HEK293 (cell line): Measurements from ENCODE around the gene SARNP.

Source experiments
- CTCF ChIA-PET: fragments of 350-600 bp; formaldehyde crosslinking; extraction: SDS; loops from one replicate; lab custom pipeline; 2021; ENCODE audit warnings: antibody characterized with exemption; lab: Yijun Ruan, JAX
- POLR2A ChIA-PET: fragments of 300-600 bp; formaldehyde crosslinking; extraction: SDS; loops from one replicate; lab custom pipeline; 2020; ENCODE audit warnings: antibody characterized with exemption, inconsistent platforms; lab: Yijun Ruan, JAX
- H3K27ac ChIP-seq: fragments of 200-500 bp; sonication (Bioruptor generic); 2 replicates; pipeline ENCODE4 v1.5.1; 2014; ENCODE audit warnings: low read depth, low read length, control low read depth, inconsistent platforms; ENCODE audit errors: extremely low read depth
- H3K36me3 ChIP-seq, 2 experiments: fragments of 200-500 bp in 1 of 2; sonication (Bioruptor generic) in 1 of 2; 1 replicate in 1 of 2; 2 replicates in 1 of 2; pipeline ENCODE4 v1.5.1; 2014 to 2017; ENCODE audit warnings: inconsistent platforms in 2 of 2, low read length in 2 of 2; ENCODE audit not compliant: control insufficient read depth in 2 of 2, insufficient read depth in 1 of 2
- H3K4me1 ChIP-seq: fragments of 200-500 bp; sonication (Bioruptor generic); 2 replicates; pipeline ENCODE4 v1.5.1; 2014; ENCODE audit warnings: mild to moderate bottlenecking, low read length, inconsistent platforms; ENCODE audit not compliant: control insufficient read depth, insufficient read depth
- H3K4me3 ChIP-seq: 2 replicates; pipeline ENCODE4 v1.5.1; 2011; ENCODE audit warnings: low read depth, mild to moderate bottlenecking, control low read depth, low read length, moderate library complexity
- H3K9me3 ChIP-seq: fragments of 200-500 bp; sonication (Bioruptor generic); 2 replicates; pipeline ENCODE4 v1.5.1; 2014; ENCODE audit warnings: low read depth, low read length, inconsistent platforms; ENCODE audit not compliant: control insufficient read depth, insufficient read depth
- HOXC10 ChIP-seq: sonication (generic); formaldehyde crosslinking; IDR thresholded peaks from 2 replicates; pipeline ENCODE4 v1.8.1; 2023; ENCODE audit warnings: mild to moderate bottlenecking, missing genetic modification reagents
- ZBTB11 ChIP-seq: fragments of 450-650 bp; formaldehyde crosslinking; conservative IDR thresholded peaks from 2 replicates; pipeline ENCODE4 v1.5.1; 2016; ENCODE audit warnings: low read depth, missing biosample characterization, missing genetic modification characterization
- ZBTB17 ChIP-seq: fragments of 450-650 bp; formaldehyde crosslinking; IDR thresholded peaks from 2 replicates; pipeline ENCODE4 v1.5.1; 2016; ENCODE audit warnings: missing biosample characterization, missing genetic modification characterization
- ZNF133 ChIP-seq: fragments of 450-650 bp; formaldehyde crosslinking; IDR thresholded peaks from 2 replicates; pipeline ENCODE4 v1.5.1; 2016; ENCODE audit warnings: missing biosample characterization, missing genetic modification characterization
- TF ChIP-seq, protein P1 (sequence below): fragments of 450-650 bp; formaldehyde crosslinking; IDR thresholded peaks from 2 replicates; pipeline ENCODE4 v1.5.1; 2016; ENCODE audit warnings: missing biosample characterization, missing genetic modification characterization, low read depth
- TF ChIP-seq, protein P2 (sequence below): IDR thresholded peaks from 2 replicates; pipeline ENCODE4 v1.6.1; 2011; ENCODE audit warnings: mild to moderate bottlenecking, low read depth, low read length, borderline replicate concordance
- TF ChIP-seq, protein P3 (sequence below): fragments of 450-650 bp; formaldehyde crosslinking; IDR thresholded peaks from 2 replicates; pipeline ENCODE4 v1.5.1; 2017; ENCODE audit warnings: missing biosample characterization, missing genetic modification characterization

Gene SARNP

DNA sequence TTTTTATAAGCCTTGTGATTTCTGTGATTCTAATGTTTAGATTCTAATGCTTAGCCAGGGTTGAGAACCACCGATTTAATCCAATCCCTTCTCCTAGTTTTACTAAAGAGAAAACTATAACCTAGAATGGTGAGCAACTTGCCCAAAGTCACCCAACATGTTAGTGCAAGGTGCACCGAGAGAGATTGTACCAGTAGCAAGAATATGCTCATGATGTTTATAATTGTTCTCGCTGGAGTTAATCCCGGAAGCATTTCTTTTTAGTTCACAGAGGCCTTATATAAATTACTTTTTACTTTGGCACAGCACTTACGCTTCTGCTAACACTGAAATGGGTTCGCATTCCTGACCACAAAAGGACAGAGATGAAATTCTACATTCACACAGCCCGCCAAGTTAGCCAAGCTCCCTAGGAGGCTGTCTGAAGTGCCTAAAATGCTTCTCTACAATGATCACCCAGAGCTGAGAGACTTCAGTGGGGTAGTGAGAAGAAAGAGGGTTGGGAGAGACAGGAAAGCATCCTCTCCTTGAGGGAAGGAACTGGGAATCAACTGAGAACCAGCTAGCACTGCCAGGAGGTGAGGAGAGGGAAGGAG lies 102.3 kb downstream of the SARNP start:
- CTCF ChIA-PET, result interaction anchor here (0.6 to 1.4 kb wide), 6 partner anchors 10 to 281 kb away, joined by 3 to 5 read pairs (median 3); a partner anchor contains a TSS
- Histone ChIP-seq H3K9me3 (no peaks in the 10 kb centered on the region), H3K36me3 (peaks cover 0 to 16% of the 10 kb centered on the region in 2 experiments; a peak in 1 of 3 replicates), H3K4me3 (peak overlapping the region; percentile 83)
- no peak for TF ChIP-seq ZBTB11 (tag by site-specific recombination)
- TF ChIP-seq, all 188 proteins: peak for 0
- H3K27ac ChIP-seq, result peak overlapping the region; percentile 77; the same call in 1 of the 2 replicates
- POLR2A ChIA-PET, result interaction anchor here (1.0 to 2.7 kb wide), 6 partner anchors 10 to 102 kb away, joined by 3 to 17 read pairs (median 4); partner anchors contain the start of genes CD63, ORMDL2 and SARNP
- H3K4me1 ChIP-seq, result peaks cover 13% of the 10 kb centered on the region; the same call in 1 of the 2 replicates

GRCh38 chr12:55713721-55714120 lies 103.8 kb downstream of the SARNP start:
- TF ChIP-seq, protein P1, sequence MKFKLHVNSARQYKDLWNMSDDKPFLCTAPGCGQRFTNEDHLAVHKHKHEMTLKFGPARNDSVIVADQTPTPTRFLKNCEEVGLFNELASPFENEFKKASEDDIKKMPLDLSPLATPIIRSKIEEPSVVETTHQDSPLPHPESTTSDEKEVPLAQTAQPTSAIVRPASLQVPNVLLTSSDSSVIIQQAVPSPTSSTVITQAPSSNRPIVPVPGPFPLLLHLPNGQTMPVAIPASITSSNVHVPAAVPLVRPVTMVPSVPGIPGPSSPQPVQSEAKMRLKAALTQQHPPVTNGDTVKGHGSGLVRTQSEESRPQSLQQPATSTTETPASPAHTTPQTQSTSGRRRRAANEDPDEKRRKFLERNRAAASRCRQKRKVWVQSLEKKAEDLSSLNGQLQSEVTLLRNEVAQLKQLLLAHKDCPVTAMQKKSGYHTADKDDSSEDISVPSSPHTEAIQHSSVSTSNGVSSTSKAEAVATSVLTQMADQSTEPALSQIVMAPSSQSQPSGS, result 0 out of 2 replicates have a peak, but pooled peaks have one; percentile 40
- no peak for TF ChIP-seq ZNF133 (tag by site-specific recombination)
- peaks cover 0 to 1% of the 10 kb centered on the region in 2 experiments; a peak in 1 of 3 replicates for H3K36me3 ChIP-seq
- no peaks in the 10 kb centered on the region for H3K9me3 ChIP-seq
- peaks cover 13% of the 10 kb centered on the region; the same call in 1 of the 2 replicates for H3K4me1 ChIP-seq
- no peak overlapping the region for H3K4me3 ChIP-seq
- POLR2A ChIA-PET, result no interaction called here
- CTCF ChIA-PET, result interaction anchor here (0.8 to 1.1 kb wide), 3 partner anchors 23 to 68 kb away, joined by 3 to 5 read pairs (median 3); no protein-coding TSS in a partner anchor
- no peak overlapping the region for H3K27ac ChIP-seq

DNA sequence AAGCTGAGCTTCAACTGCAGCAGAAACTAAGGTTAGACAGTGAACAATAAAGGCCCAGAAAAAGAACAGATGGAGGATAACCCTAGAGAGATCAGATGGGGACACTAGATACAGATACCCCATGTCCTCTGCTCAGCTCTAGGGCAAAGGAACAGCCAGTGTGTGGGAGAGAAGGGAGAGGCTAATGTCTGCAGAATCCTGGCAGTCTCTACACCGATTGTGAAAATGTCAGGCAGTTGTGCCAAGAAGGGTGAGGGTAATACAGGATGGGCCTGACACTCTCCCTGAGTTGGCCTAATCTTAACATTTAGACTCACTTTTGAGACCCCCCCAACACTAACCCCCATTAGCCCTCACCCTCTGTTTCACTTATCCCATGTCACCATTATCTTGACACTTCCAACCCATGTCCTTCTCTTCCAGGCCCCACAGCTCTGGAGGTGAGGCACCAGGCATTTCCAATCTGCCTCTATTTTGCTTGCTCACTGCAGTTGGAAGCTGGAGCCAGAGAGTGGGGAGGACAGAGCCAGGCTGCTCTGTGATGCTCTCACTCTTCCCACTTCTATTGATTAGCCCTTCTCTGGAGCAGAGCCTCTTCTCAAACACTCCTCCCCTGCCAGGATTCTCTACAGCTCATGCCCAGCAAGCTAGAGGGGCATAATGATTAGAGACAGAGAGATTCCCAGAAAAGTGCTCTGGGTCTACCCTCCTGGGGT lies 104.7 kb downstream of the SARNP start:
- H3K4me1 ChIP-seq, result peaks cover 12% of the 10 kb centered on the region; the same call in 1 of the 2 replicates
- H3K27ac ChIP-seq, result no peak overlapping the region
- no peaks in the 10 kb centered on the region for H3K9me3 ChIP-seq
- TF ChIP-seq, protein P2, sequence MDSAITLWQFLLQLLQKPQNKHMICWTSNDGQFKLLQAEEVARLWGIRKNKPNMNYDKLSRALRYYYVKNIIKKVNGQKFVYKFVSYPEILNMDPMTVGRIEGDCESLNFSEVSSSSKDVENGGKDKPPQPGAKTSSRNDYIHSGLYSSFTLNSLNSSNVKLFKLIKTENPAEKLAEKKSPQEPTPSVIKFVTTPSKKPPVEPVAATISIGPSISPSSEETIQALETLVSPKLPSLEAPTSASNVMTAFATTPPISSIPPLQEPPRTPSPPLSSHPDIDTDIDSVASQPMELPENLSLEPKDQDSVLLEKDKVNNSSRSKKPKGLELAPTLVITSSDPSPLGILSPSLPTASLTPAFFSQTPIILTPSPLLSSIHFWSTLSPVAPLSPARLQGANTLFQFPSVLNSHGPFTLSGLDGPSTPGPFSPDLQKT, result no peak
- TF ChIP-seq ZBTB17, result peak; percentile 48; the same call in 1 of the 2 replicates
- TF ChIP-seq, all 188 proteins: peak for 1
- Histone ChIP-seq H3K4me3 (no peak overlapping the region), H3K36me3 (no peaks in the 10 kb centered on the region)
- CTCF ChIA-PET, result interaction anchor here (0.6 to 1.2 kb wide), 6 partner anchors 16 to 67 kb away, joined by 3 to 5 read pairs (median 4); no protein-coding TSS in a partner anchor
- POLR2A ChIA-PET, result interaction anchor here (1.7 kb wide), 1 partner anchor 16 kb away, joined by 4 read pairs; the partner anchor contains the start of gene CD63

DNA sequence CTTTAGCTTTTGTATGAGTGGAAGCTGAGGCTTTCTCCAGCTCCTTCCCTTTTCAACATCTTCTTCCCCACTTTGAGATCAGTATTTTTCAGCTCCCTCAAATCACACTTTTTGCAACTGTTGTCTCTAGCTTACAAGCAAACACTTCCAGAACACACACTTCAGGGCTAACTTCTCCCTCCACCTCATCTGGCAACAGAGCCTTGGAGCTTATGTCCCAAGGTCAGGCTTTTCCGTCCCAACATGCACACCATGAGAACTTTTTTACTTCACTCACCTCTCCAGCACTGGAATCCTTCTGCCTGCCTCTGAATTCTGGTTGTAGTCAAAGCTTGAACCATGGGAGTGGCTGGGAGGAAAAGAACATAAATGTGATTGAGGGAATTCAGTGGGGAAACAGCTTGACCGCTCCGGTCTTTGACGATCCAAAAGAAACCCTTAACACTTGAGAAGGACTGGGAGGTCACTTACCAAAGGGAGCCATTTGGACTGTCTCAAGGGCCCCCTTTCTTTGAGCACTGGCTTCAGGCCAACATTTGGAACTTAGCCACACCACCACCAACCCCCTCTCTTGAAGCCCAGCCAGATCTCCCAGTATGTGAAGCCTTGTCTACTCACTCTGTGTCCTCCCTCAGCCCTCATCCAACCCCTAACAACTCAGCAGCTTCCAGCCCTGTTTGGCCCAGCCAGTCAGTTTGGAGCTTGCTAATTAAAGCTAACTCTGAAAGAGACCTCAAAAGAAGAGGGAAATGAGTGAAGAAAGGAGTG lies 105.6 kb downstream of the SARNP start:
- H3K4me1 ChIP-seq, result 0 out of 2 replicates have a peak, but pooled peaks cover 3% of the 10 kb centered on the region
- ChIA-PET POLR2A (interaction anchor here (1.7 kb wide), 1 partner anchor 17 kb away, joined by 4 read pairs; the partner anchor contains the start of gene CD63), CTCF (interaction anchor here (0.5 to 1.2 kb wide), 6 partner anchors 15 to 819 kb away, joined by 3 to 4 read pairs (median 3); a partner anchor contains a TSS)
- no peak overlapping the region for H3K4me3 ChIP-seq
- H3K36me3 ChIP-seq, result no peaks in the 10 kb centered on the region
- H3K9me3 ChIP-seq, result no peaks in the 10 kb centered on the region
- TF ChIP-seq, protein P3, sequence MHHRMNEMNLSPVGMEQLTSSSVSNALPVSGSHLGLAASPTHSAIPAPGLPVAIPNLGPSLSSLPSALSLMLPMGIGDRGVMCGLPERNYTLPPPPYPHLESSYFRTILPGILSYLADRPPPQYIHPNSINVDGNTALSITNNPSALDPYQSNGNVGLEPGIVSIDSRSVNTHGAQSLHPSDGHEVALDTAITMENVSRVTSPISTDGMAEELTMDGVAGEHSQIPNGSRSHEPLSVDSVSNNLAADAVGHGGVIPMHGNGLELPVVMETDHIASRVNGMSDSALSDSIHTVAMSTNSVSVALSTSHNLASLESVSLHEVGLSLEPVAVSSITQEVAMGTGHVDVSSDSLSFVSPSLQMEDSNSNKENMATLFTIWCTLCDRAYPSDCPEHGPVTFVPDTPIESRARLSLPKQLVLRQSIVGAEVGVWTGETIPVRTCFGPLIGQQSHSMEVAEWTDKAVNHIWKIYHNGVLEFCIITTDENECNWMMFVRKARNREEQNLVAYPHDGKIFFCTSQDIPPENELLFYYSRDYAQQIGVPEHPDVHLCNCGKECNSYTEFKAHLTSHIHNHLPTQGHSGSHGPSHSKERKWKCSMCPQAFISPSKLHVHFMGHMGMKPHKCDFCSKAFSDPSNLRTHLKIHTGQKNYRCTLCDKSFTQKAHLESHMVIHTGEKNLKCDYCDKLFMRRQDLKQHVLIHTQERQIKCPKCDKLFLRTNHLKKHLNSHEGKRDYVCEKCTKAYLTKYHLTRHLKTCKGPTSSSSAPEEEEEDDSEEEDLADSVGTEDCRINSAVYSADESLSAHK (tag by site-specific recombination), result 0 out of 2 replicates have a peak, but pooled peaks have one; percentile 37
- TF ChIP-seq HOXC10 (CRISPR knock-in tag), result no peak
- no peak overlapping the region for H3K27ac ChIP-seq
